Measurements from ENCODE around the gene PHLDA2. TPM values are rescaled to one million over a fixed set of nuclear protein-coding genes. Genes with fewer than 3 reads are reported as not detected.
"Not testable (repeated sequence)": the region's sequence is repeated elsewhere in the genome, so short reads cannot be mapped to it uniquely, and the experiment has no call there.

Gene PHLDA2
- total RNA-seq, 1 experiment from 2014 or later: 6.4 TPM

DNA sequence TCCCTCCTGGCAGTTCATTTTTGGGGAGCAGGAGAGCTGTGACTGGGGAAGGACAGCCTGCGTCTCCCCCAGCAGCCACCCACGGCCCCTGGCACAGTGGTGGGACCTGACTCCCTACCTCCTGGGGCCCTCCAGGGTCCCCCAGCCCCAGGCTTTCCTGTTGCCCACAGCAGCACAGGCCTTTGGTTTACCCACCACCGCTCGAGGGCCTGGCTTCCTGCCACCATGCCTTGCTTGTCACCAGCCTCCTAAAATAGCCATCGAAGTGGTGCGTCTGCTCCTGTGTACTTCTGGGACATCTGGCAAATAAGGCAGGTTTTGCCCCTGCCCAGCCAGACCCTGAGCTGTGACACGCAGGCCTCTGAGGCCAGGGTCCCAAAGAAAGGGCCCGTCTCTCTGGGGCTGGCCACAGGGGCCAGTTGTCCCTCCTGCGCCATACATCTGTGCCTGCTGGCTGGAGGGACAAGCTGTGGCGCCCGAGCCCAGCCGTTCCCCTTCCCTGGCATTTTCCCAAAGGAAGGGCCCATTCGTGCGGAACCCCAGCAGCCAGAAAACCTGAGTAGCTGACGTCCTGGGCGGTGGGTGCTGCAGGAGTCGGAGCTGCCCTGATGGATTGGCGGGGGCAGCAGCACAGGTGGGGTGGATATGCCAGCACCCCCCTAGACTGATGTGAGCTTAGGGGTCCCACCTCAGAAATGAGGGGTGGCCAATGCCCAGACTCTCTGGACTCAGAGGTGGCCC is 14.6 kb downstream of the PHLDA2 start:
- DNase-seq (ENCODE audit: low read depth): no peak

GRCh38 chr11:2913776-2914175 is 15.4 kb downstream of the PHLDA2 start:
- DNase-seq (ENCODE audit: low read depth): no peak

DNA sequence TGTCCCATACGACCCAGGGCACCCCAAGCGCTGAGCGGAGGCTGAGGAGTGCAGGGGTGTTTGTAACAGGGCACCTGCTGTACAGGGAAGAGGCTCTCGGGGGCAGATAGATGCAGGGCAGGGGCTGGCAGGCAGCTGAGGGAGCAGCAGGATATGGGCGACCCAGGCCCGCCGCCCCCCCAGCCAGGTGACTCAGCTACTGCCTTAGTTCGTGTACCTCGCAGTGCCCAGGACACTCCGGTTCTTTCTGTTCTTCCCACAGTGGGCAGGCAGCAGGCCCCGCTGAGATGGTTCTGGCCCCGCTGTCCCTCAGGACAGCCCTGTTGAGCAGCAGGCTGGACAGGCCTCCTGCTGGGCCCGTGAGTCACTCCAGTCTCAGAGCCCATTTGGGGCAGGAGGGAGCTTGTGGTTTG is 16.2 kb downstream of the PHLDA2 start:
- peak; percentile 65 for DNase-seq (ENCODE audit: low read depth)

DNA sequence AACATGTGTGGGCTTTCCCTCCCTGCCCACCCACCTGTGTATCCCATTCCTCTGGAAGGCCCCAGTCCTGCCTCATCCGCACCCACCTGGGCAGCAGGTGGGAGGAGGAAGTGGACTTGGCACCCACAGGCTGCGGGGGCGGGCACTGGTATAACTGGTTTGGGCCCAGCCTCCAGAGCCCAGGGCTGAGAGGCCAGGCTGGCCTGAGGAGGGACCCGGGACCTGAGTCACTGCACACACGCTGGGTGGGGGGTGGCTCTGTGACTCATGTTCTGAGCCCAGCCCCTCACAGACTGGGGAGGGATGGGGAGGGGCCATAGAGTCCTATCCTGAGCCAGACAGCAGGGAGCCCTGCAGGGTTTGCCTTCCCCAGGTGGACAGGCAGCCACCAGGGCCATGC is 16.7 kb downstream of the PHLDA2 start:
- peak; percentile 93 for DNase-seq (ENCODE audit: low read depth)

GRCh38 chr11:2911785-2912391 is 17.3 kb downstream of the PHLDA2 start:
- no peak for DNase-seq (ENCODE audit: low read depth)

- DNase-seq (ENCODE audit: low read depth): no peak
Observed at GRCh38 chr11:2911088-2911784, 18.0 kb downstream of the PHLDA2 start.

- DNase-seq (ENCODE audit: low read depth): no peak
Observed at GRCh38 chr11:2910401-2910955, 18.7 kb downstream of the PHLDA2 start.

GRCh38 chr11:2909133-2909902 is 19.9 kb downstream of the PHLDA2 start:
- no peak for DNase-seq (ENCODE audit: low read depth)

- no peak for DNase-seq (ENCODE audit: low read depth)
Observed at GRCh38 chr11:2908130-2908529, 21.1 kb downstream of the PHLDA2 start.

DNA sequence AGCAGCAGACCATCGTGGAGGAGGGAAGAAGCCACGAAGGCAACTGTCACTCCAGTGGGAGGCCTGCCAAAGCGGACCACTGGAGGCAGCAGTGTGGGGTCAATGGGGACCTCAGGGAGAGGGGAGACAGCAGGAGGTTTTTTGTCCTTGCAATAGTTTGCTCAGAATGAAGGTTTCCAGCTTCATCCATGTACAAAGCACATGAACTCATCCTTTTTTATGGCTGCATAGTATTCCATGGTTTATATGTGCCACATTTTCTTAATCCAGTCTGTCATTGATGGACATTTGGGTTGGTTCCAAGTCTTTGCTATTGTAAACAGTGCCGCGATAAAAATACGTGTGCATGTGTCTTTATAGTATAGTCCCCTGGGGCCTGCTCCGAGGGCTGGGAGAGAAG is 23.9 kb downstream of the PHLDA2 start:
- DNase-seq (ENCODE audit: low read depth): not testable (repeated sequence)

- no peak for DNase-seq (ENCODE audit: low read depth)
Observed at GRCh38 chr11:2904153-2905052, 24.8 kb downstream of the PHLDA2 start.

DNA sequence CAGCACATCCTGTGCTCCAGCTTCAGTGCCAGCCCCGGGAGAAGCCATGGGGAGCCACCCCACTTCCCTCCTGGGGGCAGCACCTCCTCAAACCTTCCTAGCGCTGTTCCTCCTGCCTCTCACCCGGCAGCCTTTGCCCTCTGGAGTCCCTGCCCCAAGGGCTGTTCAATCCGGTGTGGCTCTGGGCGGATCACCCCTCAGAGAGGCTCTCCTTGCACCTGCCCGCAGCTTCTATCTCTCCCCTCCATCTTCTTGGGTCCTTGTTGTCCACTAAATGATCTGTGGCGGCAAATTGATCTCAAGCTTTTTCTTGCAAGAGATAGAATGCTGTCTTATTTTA is 25.6 kb downstream of the PHLDA2 start:
- DNase-seq (ENCODE audit: low read depth): no peak

DNA sequence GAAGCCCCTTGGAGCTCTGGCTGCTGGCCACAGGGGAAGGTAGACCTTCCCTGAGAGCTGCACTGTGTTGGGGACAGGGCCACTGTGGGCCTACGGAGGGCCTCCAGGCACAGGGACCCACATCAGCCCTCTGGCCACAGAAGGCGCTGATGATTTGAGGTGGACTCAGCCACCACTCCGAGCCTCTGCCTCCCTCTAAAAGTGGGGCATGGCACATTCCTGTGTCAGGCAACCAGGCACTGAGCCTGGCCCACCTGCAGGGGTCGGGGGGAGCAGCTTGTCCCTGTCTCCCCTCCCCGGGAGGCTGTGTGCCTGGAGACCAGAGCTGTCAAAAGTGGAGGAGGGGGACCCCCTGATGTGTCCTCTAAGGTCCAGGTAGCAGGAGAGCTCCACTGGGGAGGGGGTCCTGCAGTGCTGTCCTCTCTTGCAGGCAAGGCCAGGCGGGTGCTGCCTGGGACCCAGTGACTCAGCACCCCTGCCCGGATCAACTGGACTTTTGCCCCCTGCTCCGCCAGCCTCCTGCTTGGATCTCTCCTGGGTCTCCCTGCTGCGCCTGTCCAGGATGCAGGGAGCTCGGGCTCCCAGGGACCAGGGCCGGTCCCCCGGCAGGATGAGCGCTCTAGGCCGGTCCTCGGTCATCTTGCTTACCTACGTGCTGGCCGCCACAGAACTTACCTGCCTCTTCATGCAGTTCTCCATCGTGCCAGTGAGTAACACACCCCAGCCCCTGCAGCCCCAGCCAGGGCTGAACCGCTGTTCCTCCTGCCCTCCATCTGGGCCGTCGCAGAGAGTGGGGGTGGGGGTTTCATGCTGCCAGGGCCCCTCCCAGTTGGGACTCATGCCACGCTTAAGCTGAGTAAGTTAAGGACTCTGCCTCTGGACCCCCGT is 26.2 kb downstream of the PHLDA2 start:
- no peak for DNase-seq (ENCODE audit: low read depth)

DNA sequence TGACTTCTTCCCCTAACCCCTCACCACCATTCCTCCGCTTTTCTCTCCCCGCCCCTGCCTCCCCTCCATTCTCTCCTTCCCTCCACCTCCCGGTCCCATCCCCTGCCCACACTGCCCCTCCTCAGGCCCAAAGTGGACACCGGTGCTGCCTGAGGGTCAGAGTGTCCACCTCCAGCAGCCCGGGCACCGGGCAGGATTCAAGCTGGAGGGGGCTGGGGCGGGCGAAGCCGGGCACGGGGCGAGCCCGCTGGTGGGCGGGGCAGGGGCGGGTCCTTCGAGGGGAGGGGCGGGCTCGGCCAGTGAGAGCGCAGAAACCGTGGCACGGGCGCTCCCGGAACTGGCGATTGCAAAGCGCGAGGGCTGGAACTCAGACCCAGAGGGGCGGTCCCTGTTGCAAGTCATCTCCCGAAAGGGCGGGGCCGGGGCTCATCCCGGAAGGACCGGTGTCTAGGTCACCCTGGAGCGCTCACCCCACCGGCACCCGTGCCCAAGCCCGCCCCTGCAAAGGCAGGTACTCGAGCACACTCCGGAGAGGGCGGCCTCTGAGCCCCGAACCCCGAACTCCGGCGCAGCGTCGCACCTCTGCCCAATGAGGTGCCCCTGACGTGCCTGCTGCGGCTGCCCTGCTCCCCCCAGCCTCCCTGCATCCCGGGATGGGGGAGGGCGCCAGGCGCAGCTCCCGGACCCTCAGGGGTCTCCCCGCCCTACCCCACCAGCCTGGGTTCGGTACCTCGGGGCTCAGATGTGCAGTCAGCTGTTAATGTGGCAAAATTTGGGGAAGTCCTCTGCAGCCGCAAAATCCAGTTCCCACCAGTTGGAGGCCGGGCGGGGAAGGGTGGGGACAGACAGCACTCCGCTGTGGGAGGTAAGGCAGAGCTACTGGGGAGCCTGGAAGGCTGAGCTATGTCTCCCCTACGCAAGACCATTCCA is 27.1 kb downstream of the PHLDA2 start:
- DNase-seq (ENCODE audit: low read depth): peak; percentile 92

DNA sequence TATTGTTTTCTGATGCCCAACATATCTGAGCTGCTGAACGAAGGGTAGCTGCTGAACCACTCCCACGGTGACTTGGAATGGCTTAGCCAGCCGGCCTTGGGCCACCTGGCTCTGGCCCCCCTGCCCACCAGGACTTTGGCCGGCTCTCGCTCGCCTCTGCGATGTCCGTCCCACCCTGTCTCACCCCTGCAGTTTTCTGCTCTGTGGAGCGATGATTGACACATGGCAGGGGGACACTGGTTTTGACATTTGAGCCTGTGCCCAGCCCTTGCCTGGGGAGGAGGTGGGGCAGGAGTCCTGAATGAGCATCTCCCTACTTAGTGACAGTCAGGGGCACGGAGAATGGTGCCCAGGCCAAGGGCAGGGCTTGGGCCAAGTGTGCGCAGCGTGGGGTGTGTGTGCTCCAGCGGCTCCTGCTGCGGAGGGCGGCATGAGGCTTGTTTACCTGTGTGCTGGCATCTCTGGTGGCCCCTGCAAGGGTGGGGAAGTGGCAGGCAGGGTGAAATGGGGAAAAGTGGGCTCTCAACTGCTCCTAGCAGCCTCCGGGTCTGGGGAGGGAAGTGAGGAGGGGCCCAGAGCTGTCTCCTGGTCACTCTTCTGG is 27.9 kb downstream of the PHLDA2 start:
- DNase-seq (ENCODE audit: low read depth): no peak

GRCh38 chr11:2899080-2899783 is 30.0 kb downstream of the PHLDA2 start:
- peak; percentile 56 for DNase-seq (ENCODE audit: low read depth)

GRCh38 chr11:2898366-2899079 is 30.7 kb downstream of the PHLDA2 start:
- peak; percentile 91 for DNase-seq (ENCODE audit: low read depth)

Data from Daoy (cell line).